ENCODE data around the gene CPNE2. TPM values are rescaled to one million over a fixed set of nuclear protein-coding genes. Genes with fewer than 3 reads are reported as not detected.

The CPNE2 gene
- total and polyA plus RNA-seq, 2 of the 8 experiments (the other 6 are each of a cell fraction or from before 2014, with no cell fraction given) = 10.6 to 39.5 TPM

DNA sequence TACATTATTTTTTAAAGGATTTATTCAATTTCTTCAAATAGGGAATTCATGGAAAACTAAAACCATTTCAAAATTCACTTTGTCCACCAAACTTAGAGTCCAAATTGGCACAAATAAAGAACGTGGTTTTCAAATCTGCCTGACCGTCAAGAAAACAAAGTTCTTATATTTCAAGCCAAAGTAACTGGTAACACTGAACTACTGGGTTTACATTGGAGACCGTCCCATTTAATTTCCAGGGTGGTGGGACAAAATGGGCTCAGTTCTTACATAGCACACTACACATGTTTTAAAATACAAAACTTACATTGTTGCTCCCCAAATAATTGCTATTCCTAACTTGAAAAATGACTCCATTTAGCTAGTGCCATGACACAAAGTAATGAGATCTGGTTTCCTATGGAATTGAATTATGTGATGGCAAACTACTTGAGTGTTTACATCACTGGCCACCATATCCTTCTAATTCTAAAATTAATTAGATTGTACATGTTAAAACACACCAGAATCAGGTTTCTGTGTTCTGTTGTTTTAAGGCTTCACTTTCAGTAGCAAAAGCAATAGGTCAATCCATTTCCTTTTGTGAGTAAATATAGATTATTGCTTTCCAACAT is 86.9 kb downstream of the CPNE2 start:
- FAIRE-seq = no peak

More for the DNA sequence above, 86.9 kb downstream of the CPNE2 start:
- H3K9ac ChIP-seq (replicated peaks in 1 of 4; ENCODE audit: extremely low read depth in 1 of 4, low read depth in 3 of 4, low read length in 3 of 4) = no peak overlapping the region
- peaks cover 0 to 56% of the 10 kb centered on the region in 2 experiments for H3K79me2 ChIP-seq (ENCODE audit: control insufficient read depth in 1 of 2, insufficient read depth in 2 of 2, low read length in 2 of 2)
- no peak overlapping the region for H2BK5ac ChIP-seq (ENCODE audit: low read depth, low read length)
- no peaks in the 10 kb centered on the region for H3K27me3 ChIP-seq (replicated peaks in 1 of 4; ENCODE audit: control insufficient read depth in 3 of 4, extremely low read depth in 1 of 4, insufficient read depth in 3 of 4, low read length in 3 of 4)
- no peak overlapping the region for H3K56ac ChIP-seq (replicated peaks; ENCODE audit: insufficient read length, low read depth, low read length)
- H4K91ac ChIP-seq (replicated peaks; ENCODE audit: insufficient read length, low read length) = no peak overlapping the region
- H2BK15ac ChIP-seq (ENCODE audit: low read length) = no peak overlapping the region
- H2AK5ac ChIP-seq (ENCODE audit: low read depth, low read length) = no peak overlapping the region
- H4K20me1 ChIP-seq (replicated peaks in 1 of 2; ENCODE audit: control insufficient read depth in 1 of 2, insufficient read depth in 2 of 2, low read length in 2 of 2) = no peaks in the 10 kb centered on the region
- WGBS, 2 experiments (ENCODE audit: extremely low coverage in 1 of 2, insufficient coverage in 1 of 2, insufficient read length in 1 of 2, insufficient replicate concordance in 2 of 2, low coverage in 1 of 2, low lambda C conversion rate in 2 of 2, missing lambda C conversion rate in 1 of 2) = 86% methylated on average over 3 of the region's 3 CpGs; no CpG with 5 or more reads in 1 of the 2 experiments
- H3K4me1 ChIP-seq (replicated peaks in 1 of 4; ENCODE audit: control insufficient read depth in 3 of 4, insufficient read depth in 4 of 4, low read length in 3 of 4) = peaks cover 0 to 2% (median under 1%) of the 10 kb centered on the region in 4 experiments; a peak in 3 of 7 replicates
- no peak overlapping the region for H2BK12ac ChIP-seq (ENCODE audit: low read depth, low read length)
- no peaks in the 10 kb centered on the region; the same call in 1 of the 2 replicates for H3K23me2 ChIP-seq (ENCODE audit: low read depth, low read length)
- no peak overlapping the region for H4K8ac ChIP-seq (ENCODE audit: extremely low read depth, insufficient read depth, low read length)
- H2BK20ac ChIP-seq (ENCODE audit: low read length) = no peak overlapping the region
- no peak overlapping the region for H3K23ac ChIP-seq (ENCODE audit: insufficient read length)
- DNase-seq (ENCODE audit: low read depth in 1 of 2, low spot score in 2 of 2) = no peak
- no peak overlapping the region for H3K4me3 ChIP-seq (ENCODE audit: extremely low read depth in 1 of 4, insufficient read depth in 2 of 4, low read depth in 3 of 4, low read length in 4 of 4)
- no peak overlapping the region for H3K4ac ChIP-seq (replicated peaks; ENCODE audit: insufficient read length, low read depth, low read length)
- CTCF ChIA-PET (ENCODE audit: partially characterized antibody) = interaction anchor here (1.6 kb wide), 1 partner anchor 11 kb away, joined by 5 read pairs; no protein-coding TSS in a partner anchor
- no peaks in the 10 kb centered on the region; a peak in 1 of 8 replicates for H3K36me3 ChIP-seq (ENCODE audit: control insufficient read depth in 2 of 4, insufficient read depth in 4 of 4, low read length in 3 of 4)
- no peak overlapping the region for H3K27ac ChIP-seq (ENCODE audit: low read depth, low read length)
- POLR2A ChIA-PET (ENCODE audit: partially characterized antibody) = interaction anchor here (0.8 to 2.4 kb wide), 3 partner anchors 10 to 27 kb away, joined by 3 to 8 read pairs (median 3); no protein-coding TSS in a partner anchor
- H2BK120ac ChIP-seq (replicated peaks; ENCODE audit: low read depth, low read length) = no peak overlapping the region
- no peak overlapping the region for H4K5ac ChIP-seq (ENCODE audit: insufficient read length, low read depth, low read length)
- H3K14ac ChIP-seq (ENCODE audit: insufficient read length) = no peak overlapping the region
- H3K79me1 ChIP-seq (ENCODE audit: low read depth, low read length) = peaks cover 8% of the 10 kb centered on the region; the same call in 1 of the 2 replicates
- H3K18ac ChIP-seq (ENCODE audit: extremely low read depth, low read length) = no peak overlapping the region
- no peak overlapping the region for H2AFZ ChIP-seq (ENCODE audit: low read length)
- no peak overlapping the region for H3K4me2 ChIP-seq (ENCODE audit: insufficient read depth in 1 of 2, low read depth in 2 of 2, low read length in 2 of 2)
- TF ChIP-seq SP4 (IDR thresholded peaks at IDR 0.05; ENCODE audit: low read length) (no peak), YY1 (IDR thresholded peaks at IDR 0.05; ENCODE audit: low read depth, low read length) (no peak), CBX8 (IDR thresholded peaks at IDR 0.05; ENCODE audit: borderline replicate concordance, low read depth, low read length) (no peak), KDM1A (IDR thresholded peaks at IDR 0.05; ENCODE audit: borderline replicate concordance, low read length) (no peak), KDM4A (IDR thresholded peaks at IDR 0.05; ENCODE audit: low read depth, low read length, severe bottlenecking) (no peak), FOSL1 (IDR thresholded peaks at IDR 0.05; ENCODE audit: insufficient read depth, low read depth, low read length) (no peak), EP300 (IDR thresholded peaks at IDR 0.05; ENCODE audit: borderline replicate concordance in 1 of 2, low read depth in 2 of 2, low read length in 2 of 2) (no peak), RFX5 (IDR thresholded peaks at IDR 0.05; ENCODE audit: borderline replicate concordance, low read depth, low read length) (no peak), SUZ12 (IDR thresholded peaks at IDR 0.05; ENCODE audit: low read length) (no peak)
- no peaks in the 10 kb centered on the region for H3K9me3 ChIP-seq (ENCODE audit: insufficient read depth in 2 of 2, low read depth in 1 of 2, low read length in 1 of 2)
